ENCODE data around the gene ALPP.
"Not testable (repeated sequence)": the region's sequence is repeated elsewhere in the genome, so short reads cannot be mapped to it uniquely, and the experiment has no call there.

The ALPP gene

DNA sequence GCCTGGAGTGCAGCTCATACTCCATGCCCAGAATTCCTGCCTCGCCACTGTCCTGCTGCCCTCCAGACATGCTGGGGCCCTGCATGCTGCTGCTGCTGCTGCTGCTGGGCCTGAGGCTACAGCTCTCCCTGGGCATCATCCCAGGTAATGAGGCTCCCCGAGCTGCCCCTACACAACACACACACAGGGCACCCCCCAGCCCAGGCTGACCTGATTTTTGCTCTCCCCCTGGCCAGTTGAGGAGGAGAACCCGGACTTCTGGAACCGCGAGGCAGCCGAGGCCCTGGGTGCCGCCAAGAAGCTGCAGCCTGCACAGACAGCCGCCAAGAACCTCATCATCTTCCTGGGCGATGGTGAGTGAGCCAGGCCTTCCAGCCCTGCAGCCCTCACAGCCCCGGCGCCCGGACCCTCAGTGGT lies at the start of gene ALPP:
TSS of gene ALPP (plus strand) at position 17 of the 417 bp plus-strand sequence. CDS start at position 69, 52 bp downstream.
- DNase-seq (ENCODE audit: low spot score): not testable (repeated sequence)

DNA sequence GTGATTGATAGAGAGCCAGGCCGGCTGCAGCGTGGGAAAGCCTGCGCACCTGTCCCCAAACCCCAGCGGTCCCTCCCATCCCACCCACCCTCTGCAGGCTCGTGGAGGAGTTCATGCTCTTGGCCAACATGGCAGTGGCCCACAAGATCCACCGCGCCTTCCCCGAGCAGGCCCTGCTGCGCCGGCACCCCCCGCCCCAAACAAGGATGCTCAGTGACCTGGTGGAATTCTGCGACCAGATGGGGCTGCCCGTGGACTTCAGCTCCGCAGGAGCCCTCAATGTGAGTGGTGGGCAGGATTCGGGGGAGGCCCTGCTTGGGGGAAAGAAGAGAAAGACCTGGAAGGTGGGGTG lies 48.9 kb upstream of the ALPP start:
- DNase-seq (ENCODE audit: low spot score): no peak

DNA sequence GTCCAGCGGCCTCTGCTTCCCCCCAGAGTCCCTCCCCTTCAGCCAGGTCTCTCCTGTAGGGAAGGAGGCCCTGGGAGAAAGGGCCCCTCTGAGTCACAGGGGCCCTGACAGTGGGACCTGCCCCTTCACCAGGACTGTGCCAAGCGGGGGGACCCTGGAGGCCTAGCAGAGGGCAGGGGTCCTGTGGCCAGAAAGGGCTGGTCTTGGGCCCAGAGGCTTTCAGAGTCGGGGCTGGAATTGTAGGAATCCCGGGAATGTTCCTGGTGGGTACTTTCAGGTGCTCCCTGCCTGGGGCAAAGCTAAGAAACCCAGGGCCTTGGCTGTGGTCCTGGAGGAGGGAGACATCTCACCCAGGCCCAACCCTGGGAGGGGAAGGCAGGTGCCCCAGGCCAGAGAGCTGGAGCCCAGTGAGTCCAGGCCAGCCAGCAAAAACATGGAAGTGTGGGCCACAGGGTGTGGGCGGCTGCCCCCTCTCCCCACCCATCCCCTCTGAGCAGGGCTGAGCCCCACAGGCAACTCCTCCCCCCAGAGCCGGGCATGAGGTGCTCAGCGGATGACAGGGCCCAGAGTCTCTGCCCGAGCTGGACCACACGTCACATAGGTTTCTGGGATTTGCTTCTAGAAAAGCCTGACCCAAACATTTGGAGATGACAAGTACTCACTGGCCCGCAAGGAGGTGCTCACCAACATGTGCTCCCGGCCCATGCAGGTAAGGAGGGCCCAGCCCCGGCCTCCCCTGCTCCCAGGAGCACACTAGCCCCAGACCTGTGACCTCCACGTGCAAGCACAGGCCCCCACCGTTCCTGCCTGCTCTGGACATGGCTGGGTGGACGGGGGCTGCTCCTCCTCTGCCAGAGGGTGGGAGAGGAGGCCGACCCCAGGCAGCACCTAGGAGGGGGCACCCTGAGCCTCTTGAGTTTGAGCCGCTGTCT lies 48.2 kb upstream of the ALPP start:
- no peak for DNase-seq (ENCODE audit: low spot score)

DNA sequence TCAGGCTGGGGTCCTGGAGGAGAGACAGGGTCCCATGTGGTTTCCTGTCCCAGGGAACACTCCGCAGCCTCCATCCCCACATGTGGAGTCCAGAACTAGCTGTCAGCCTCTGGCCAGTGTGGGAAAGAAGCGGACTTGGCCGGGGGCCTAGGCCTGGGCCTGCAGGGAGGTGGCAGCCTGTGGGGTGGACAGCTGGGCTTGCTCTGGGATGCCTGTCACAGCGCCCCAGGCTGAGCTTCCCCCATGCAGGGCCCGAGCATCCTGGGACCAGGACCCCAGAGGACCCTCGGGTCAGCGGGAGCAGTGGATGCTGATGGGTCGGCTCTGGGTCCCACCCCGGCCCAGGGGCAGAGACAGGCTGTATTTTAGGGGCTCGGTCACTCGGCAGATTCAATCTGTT lies 47.5 kb upstream of the ALPP start:
- not testable (repeated sequence) for DNase-seq (ENCODE audit: low spot score)

DNA sequence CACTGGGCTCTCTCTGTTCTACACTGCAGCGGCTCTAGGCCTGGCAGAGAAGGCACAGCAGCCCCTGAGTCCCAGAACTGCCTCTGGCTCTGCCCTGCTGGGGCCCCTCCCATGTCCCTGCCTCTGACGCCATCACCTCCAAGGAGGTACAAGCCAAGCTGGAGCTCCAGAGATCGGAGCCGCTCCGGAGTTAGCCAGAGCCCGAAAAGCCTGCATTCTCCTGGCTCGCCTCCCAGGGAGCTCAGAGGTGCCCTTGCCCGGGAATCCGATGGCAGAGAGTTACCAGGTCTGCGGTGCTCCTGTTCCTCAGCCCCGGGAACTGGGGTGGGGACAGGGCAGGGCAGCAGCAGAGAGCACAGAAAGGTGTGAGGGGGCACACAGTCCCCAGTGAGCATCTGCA lies 46.9 kb upstream of the ALPP start:
- not testable (repeated sequence) for DNase-seq (ENCODE audit: low spot score)

DNA sequence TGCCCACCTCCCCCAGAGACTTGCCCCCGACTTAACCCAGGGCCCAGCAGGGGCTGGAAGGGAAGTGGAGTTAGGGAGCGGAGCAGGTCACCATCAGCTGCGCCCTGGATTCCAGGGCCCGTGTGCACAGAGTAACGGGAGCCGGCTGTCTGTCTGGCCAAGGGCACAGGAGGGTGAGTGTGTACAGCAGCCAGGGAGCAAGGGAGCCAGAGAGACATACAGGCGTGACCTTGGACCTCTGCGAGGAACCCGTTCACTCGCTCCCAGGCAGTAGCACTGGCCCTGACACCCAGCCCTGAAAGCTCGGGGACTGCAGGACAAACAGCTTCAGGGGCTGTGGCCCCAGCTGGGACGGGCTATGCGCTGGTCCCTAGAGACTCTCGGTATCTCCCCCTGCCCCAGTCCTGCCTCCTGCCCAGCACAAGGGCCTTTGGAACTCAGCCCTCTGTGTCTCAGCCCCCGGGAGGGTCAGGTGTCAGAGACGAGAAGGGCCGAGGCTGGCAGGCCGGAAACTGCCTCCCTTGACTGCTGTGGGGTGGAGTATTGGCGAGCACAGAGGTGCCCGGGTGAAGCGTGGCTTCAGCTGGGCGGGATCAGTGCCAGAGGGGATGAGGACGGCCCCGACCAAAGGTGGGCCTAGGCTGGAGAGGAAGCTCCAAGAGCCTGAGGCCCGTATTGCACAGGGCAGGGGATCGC lies 46.2 kb upstream of the ALPP start:
- not testable (repeated sequence) for DNase-seq (ENCODE audit: low spot score)

DNA sequence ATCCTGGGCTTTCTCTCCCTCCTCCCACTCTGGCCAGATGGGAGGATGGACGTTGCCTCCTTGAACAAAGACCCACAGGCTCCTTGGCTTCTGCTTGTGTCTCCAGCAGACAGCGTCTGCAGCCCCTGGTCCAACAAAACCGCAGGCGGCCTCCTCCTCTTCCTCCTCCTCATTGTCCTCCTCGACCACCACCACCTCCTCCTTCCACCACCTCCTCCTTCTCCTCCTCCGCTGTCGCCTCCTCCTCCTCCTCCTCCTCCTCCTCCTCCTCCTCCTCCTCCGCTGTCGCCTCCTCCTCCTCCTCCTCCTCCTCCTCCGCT lies 45.7 kb upstream of the ALPP start:
- no peak for DNase-seq (ENCODE audit: low spot score)

DNA sequence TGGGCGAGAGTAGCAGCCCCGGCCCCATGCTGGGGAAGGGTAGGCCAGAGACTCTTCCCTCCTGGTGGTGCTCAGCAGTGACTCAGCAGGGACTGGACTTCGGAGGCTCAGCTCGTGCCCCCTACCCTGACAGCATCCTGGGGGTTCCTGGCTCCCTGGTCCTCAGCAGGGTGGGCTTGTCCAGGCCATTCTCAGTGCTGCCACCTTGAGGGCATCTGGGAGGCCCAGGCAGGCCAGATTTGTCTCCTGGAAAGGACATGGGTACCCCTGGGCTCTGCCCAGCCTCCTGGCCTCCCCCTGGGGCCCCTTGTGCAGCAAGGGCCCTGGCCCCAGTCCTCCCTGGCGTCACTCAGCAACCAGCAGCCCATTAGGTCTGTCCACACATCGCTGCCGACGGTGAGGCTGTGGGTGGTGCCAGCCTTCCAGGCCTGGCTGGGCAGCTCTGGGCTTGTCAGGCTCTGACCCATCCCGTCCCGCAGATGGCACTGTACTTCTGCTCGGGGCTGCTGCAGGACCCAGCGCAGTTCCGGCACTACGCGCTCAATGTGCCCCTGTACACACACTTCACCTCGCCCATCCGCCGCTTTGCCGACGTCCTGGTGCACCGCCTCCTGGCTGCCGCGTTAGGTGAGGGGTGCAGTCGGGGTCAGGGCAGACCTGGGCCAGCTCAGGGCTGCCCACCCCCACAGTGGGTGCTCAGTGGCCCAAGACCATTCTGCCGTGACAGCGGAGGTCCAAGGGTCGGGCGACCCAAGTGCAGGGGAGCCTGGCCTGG lies 45.0 kb upstream of the ALPP start:
- DNase-seq (ENCODE audit: low spot score): no peak

DNA sequence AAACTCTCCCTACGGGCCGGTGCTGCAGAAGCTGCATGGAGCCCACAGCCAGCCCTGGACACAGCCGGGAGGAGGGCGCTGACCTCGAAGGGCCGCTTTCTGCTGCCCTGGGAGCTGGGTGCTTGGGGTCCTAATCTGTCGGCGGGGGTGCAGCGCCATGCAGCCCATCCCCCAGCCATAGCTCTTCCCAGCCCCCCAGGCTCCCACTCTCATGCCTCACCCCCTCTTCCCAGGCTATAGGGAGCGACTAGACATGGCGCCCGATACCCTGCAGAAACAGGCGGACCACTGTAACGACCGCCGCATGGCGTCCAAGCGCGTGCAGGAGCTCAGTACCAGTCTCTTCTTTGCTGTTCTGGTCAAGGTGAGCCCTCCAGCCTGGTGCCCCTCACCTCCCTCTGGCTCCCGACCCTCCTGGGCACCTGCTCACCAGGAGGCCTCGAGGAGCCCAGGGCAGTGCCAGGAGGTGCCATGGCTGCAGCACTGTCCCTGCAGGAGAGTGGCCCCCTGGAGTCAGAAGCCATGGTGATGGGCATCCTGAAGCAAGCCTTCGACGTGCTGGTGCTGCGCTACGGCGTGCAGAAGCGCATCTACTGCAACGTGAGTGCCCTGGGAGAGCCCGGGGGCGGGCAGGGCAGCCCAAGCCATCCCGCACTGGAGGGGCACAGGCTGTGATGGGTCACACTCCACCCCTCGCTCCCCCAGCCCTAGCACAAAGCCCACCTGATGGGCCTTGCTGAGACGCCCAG lies 44.2 kb upstream of the ALPP start:
- DNase-seq (ENCODE audit: low spot score): not testable (repeated sequence)

DNA sequence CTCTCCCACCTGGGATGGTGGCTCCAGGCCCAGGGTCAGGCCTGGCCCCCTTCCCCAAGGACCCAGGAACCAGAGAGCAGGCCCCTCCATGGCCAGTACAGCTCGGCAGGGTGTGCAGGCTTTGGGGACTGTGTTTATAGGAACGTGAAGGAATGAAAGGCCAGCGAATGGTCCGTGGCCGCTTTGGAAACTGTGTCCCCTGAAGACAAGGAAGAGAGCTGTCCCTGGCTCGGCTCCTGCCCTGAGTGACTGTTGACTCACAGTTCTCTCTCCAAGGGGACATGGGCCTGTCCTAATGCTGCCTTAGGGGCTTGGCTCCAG lies 43.7 kb upstream of the ALPP start:
- DNase-seq (ENCODE audit: low spot score): not testable (repeated sequence)

DNA sequence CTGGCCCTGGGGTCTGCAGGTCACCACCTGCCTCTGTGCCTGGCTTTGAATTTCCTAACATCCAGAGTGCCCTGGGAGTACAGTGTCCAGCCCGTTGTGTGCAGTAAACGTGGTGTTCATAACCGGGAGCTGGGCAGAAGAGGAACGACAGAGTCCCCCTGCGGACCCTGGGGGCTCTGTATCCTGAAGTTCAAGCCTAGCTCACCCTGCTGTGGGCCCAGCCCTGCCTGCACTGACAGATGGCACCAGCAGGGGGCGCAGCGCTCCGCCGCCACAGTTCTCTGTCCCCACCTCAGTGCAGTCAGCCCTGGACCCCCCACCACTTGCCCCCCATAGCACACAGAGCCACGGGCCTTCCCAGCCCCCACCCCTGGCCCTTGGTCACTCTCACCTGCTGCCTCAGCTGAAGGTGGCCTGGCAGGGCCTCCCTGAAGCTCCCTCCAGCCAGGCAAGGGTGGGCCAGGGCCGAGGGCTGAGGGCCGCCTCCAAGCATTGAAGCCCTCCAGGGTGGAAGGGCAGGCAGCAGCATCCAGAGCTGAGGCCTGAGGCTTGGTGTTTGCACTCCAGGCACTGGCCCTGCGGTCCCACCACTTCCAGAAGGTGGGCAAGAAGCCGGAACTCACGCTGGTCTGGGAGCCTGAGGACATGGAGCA lies 43.2 kb upstream of the ALPP start:
- not testable (repeated sequence) for DNase-seq (ENCODE audit: low spot score)

DNA sequence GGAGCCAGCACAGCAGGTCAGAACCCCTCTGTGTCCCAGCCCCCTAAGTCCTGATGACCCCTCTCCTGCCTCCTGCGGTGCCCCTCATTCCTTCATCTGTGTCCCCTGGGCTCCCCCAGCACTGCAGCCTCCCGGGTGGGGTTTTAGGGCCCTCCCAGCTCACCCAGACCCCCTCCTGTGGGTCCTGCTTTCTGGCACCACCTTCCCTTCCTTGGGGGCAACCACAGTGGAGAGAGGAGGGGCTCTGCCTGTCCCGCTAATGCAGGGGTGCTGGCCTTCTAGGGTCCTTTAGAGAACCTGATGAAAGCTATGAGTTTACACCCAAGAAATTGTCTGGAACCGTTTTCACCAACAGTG lies 42.7 kb upstream of the ALPP start:
- no peak for DNase-seq (ENCODE audit: low spot score)

DNA sequence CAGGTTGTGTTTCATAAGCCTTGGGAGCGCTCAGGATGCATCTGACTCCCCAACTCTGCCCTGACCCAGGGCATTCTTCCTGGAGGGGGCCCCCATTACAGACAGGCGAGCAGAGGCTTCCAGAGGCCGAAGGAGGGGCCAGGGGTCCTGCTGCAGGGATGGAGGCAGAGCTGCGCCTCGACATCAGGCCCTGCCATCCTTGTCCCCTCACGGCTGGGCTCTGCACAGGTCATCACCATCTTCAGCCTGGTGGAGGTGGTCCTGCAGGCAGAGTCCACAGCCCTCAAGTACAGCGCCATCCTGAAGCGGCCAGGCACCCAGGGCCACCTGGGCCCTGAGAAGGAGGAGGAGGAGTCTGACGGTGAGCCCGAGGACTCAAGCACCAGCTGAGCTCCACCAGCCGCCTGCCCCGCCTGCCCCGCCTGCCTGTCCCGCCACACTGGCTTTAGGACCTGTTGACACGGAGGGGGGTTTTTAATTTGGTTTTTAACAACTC lies 42.3 kb upstream of the ALPP start:
- DNase-seq (ENCODE audit: low spot score): no peak

DNA sequence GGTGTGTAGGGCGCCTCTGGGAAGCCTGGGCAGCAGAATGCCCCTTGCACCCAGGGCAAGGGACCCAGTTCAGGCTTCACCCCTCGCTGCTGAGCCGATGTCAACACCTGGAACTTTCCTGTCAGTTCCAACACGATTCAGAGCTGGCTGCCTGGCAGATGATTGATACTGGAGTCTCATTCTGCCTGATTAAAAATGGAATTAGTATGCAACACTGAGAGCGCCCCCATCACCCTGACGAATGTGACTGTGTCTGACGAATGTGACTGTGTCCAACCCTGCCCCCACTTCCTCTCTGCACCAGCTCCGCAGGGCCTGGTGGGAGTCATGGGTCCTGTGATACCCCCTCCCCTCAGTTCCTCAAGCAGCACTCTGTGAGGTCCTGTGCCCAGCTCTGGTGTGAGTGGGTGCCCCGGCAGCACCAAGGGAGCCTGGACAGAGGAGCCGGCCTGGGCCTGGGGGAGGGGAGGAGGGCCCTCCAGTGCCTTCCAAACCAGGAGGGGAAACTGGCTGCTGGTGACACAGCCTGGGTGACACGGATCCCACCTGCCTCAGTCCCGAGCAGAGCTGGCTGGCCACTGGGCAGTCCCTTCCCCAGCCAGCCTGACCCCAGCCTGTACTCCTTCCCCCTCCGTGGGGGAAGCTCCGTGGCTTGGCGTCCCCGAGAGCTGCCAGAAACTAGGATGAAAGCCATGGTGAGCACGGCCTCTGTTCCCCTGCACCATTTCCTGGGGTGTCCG lies 41.4 kb upstream of the ALPP start:
- no peak for DNase-seq (ENCODE audit: low spot score)

DNA sequence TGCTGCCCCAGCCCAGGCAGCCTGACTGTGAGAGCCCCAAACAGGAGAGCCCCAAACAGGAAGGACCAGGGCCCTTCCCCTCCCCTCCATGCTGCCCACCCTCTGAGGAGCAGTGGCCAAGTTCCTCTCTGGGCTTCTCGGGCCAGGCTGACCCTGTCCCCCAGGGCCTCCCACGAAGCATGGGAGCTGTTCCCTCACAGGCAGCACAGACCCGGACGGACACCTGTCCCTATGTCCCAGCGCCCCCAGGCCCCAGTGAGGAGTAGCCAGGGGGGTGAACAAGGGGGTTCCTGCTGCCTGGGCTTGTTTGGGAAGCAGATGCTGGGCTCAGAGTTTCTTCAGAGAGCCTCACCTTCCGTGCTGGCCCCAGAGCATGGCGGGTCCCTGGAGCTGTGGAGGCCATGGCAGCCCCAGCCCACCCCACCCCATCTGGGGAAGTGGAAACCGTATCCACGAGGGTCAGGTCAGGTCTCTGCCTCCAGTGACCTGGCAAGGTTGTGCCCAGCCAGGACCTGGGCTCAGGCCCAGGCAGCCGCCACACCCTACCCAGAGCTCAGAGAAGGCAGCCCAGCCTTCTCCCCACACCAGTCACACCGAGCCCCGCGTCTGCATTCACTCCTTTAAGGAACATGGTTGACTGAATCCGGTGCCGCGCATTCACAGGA lies 40.3 kb upstream of the ALPP start:
- DNase-seq (ENCODE audit: low spot score): not testable (repeated sequence)

DNA sequence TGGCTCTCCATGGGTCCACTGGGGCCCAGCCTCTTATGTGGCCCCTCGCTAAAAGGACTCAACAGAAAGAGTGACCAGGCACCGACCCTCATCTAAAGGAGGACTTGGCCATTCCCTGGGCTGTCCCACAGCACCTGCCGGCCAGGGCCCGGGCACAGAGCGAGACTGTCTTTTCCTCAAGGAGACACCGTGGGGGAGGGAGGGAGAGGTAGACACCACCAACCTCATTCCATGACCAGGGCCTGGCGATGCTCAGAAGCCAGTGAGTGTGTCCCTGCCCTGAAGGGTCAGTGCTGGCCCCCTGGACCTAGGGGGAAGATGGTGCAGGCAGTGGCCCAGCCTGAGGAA lies 39.8 kb upstream of the ALPP start:
- DNase-seq (ENCODE audit: low spot score): no peak

DNA sequence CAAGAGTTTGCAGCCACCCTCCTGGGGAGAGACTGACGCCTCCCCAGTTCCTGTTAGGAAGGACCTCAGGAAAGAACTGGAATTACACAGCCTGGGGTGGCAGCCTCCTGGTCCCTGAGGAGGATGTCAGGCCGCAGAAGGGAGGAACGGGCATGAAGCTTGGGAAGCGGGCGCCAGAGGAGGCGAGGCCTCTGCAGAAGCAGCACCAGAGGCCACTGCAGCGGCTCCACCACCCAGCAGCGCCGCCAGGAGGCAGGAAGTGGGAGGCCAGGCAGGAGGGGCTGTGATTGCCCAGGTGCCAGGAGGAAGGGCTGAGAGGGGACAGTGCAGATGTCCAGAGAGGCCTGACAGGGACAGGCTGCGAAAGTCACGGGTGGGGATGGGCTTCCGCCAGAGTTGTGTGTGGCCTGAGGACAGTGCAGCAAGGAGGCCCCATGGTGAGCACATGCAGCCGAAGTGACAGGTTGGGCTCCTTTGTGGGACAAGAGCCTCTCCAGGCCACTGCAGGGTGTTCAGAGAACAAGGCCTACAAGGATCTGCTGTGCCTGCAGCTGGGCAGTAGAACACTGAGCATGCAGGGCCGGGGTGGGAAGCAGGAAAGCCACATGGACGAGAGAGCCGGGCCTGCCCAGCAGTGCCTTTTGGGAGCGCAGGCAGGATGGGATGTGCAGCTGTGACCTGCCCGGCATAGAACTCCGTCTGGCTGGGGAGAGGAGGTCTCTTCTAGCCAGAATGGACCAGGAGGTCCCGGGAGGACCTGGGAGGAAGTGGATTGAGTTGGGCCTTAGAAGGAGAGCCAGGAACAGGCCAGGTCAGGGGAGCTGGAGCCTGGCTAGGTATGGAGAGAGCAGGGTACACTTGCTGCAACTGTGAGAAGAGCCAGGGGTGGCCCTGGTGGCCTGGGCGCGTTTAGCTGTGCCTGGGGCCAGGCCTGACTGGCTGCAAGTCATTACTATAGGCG lies 39.1 kb upstream of the ALPP start:
- no peak for DNase-seq (ENCODE audit: low spot score)

DNA sequence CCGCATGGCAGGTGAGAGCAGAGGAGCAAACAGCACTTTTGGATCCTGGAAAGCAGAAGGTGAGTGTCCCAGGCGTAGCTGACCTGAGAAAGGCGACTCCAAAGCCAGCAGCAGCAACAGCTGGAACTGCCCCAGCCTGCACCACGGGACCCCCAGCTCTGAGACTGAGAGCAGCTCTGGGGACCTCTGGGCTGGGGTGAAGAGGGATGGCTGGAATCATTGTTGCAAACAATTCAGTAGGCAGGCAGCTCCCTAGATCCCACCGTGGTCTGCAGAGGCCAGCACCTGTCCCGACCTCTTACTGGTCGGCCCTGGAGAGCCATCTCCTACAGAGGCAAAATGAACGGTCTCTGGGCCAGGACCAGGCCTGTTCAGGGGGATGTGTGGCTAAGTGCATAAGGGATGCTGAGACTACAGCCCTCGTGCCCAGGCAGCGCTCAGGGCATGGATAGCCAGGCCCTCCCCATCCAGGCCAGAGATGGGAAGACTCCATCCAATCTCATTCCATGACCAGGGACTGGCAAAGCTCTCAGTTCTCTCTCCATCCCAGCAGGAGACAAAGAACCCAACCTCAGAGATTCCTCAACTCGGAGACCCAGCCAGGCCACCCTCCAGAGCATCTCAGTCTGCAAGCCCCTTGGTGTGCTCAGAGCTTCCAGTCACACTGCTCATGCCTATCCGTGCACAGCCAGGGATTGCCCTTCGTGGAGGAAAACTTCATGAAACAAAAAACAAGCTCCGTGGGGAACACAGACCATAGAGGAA lies 38.2 kb upstream of the ALPP start:
- DNase-seq (ENCODE audit: low spot score): no peak

All from COLO829 (cell line).